ENCODE results near the gene CIAO2A.
"Not testable (repeated sequence)": the region's sequence is repeated elsewhere in the genome, so short reads cannot be mapped to it uniquely, and the experiment has no call there.

The CIAO2A gene

DNA sequence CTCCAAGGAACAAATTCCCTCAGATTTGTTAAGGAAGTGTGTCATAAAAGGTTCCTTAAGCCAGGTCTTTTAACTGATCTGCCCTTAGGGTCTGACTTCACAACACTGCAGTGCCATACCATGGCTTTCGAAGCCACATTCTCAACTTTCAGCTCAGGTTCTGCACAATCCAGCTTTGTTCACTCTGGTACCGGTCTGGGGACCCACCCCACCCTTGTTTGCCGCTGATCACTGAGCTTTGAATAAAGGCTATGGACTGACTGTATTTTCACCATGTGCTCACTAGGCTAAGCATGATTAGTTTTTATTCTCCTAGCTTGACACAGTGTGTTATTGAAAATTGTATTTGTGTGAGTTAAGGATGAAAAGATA lies 18.0 kb upstream of the CIAO2A start:
- DNase-seq: no peak

- no peak for DNase-seq
Observed at GRCh38 chr15:64110950-64111678, 17.5 kb upstream of the CIAO2A start.

DNA sequence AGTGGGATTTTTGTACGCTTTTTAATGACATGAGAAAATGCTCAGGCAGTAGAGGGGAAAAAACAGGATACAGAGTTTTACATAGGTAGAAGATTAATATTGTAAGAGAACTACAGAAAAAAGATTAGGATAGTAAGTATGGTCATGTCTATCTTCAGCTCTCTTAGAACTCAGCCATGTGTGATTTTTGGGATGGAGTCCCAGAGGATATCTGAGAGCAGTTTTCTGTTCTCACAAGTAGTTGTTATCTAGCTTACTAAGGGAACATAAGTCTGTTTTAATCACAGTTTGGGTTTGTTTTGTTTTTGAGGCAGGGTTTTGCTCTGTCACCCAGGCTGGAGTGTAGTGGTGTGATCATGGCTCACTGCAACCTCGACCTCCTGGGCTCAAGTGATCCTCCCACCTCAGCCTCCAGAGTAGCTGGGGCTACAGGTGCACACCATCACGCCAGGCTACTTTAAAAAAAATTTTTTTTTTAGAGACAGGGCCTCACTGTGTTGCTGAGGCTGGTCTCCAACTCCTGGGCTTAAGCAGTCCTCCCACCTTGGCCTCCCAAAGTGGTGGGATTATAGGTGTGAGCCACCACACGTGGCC lies 16.6 kb upstream of the CIAO2A start:
- not testable (repeated sequence) for DNase-seq

- no peak for DNase-seq
Observed at GRCh38 chr15:64107337-64107736, 13.7 kb upstream of the CIAO2A start.

- DNase-seq: no peak
Observed at GRCh38 chr15:64105113-64105704, 11.6 kb upstream of the CIAO2A start.

- DNase-seq: no peak
Observed at GRCh38 chr15:64102497-64102896, 8.9 kb upstream of the CIAO2A start.

GRCh38 chr15:64100958-64101357 lies 7.3 kb upstream of the CIAO2A start:
- no peak for DNase-seq

- DNase-seq: no peak
Observed at GRCh38 chr15:64099379-64099778, 5.7 kb upstream of the CIAO2A start.

DNA sequence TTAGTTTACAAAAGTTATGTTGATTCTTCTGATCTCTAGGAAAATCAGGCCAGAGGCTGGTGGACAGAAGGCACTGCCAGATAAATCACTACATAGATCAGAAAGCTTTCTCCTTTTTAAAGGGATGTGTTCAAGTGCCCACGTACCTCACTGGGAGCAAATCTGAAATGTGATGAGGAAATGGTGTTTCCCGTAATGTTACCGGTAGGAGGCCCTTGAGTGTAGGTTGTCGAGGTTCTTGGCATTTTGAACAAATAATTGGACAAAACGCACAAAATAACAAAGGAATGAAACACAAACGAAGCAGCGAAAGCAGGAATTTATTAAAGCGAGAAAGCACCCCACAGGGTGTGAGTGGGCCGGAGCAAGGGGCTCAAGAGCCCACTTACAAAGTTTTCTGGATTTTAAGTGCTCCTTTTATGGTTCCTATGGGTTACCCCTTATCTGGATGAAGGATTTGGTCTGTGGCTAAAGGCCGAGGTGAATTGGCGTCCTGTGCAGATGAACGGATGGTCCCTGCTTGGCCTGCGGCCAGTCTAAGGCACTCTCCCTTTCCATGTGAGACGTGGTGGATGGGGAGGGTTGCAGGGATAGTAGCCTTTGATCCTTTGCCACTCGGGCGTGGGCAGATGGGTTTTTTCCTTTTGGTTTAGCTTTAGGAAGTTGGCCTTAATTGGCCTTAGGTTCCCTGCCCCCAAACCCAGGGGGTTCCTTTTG lies 3.2 kb upstream of the CIAO2A start:
- DNase-seq: no peak

DNA sequence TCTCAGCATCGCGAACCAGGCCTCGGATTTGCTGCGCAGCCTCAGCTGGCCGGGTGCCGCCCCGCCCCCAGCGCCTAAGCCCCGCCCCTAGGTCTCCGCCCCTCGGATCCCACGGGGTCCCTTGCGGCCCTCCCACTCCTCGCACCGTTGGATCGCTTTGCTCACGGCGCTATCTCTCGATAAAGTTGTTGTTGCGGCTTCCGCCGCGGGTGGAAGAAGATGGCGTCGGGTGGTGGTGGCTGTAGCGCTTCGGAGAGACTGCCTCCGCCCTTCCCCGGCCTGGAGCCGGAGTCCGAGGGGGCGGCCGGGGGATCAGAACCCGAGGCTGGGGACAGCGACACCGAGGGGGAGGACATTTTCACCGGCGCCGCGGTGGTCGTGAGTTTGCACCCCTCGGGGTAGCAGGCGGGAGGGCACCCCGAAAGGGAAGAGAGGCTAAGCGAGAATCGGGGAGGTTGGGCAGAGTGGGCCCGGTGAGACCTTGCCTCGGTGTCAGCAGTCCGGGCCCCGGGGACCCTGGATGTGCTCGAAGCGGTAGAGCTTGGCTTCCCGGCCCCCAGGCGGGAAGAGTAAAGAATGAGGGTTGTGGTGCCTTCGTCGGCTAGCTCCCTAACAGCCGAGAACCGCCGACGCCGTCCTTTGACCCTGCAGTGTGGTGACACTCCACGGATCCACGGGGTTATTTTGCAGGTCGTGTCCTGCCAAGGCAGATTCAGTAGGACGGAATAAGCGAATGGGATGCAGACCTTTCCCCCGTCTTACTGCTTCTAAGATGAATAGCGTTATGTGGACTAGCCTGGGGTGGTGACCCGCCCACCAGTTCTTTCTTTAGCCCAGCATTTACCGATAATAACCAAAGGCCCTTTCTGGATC lies 2.4 kb upstream of the CIAO2A start, which contains the start of gene SNX1:
TSS of gene SNX1 (plus strand) at position 188 of the 873 bp plus-strand sequence. CDS start at position 220, 32 bp downstream.
- peak; percentile 81 for DNase-seq

- no peak for DNase-seq
Observed at GRCh38 chr15:64095431-64095794, 1.8 kb upstream of the CIAO2A start.

DNA sequence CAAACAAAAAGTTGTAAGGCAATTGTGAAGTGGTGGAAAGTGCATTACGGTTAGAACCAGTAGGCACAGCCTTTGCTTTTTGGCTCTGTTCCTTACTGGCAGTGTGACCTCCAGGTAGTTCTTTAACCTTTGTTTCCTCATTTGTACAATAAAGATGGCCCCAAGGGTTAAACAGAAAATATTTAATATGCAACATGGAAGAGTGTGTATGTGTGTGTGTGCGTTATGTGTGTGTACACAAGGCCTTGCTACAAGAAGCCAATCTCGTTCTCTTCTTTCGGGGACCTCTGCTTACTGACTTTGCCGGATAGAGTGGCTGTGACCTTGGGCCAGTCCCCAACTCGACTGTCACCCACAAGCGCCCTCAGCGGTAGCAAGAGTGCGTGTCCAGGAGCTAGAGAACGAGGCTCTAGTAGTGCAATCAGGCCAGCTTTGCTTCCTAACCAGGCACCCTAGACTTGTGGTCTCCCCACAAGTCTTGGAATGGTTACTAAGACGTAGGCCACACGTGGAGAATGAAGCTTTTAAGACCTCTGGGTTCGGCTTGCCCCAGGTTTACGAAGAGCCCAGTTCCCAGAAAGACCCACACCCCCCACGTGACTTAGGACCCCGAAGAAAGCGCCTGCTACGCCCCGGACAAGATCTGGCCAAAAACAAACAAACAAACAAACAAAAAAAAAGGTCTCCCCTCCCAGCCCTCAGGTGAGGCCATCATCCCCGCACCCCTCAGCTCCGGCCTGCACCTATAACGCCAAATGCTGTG lies 593 bp downstream of the CIAO2A start:
- DNase-seq: peak; percentile 5

GRCh38 chr15:64092075-64092820 lies 1.4 kb downstream of the CIAO2A start:
- no peak for DNase-seq

GRCh38 chr15:64090527-64090926 lies 3.1 kb downstream of the CIAO2A start:
- DNase-seq: no peak

- no peak for DNase-seq
Observed at GRCh38 chr15:64089543-64090280, 3.9 kb downstream of the CIAO2A start.

GRCh38 chr15:64082757-64083156 lies 10.9 kb downstream of the CIAO2A start:
- no peak for DNase-seq

- DNase-seq: not testable (repeated sequence)
Observed at GRCh38 chr15:64073496-64073895, 20.1 kb downstream of the CIAO2A start.

GRCh38 chr15:64072812-64073211 lies 20.8 kb downstream of the CIAO2A start:
- DNase-seq: no peak

- no peak for DNase-seq
Observed at GRCh38 chr15:64071931-64072765, 21.5 kb downstream of the CIAO2A start.
